Ishikawa (cell line): Measurements from ENCODE around the gene TEAD1.

Source experiments
- CEBPB ChIP-seq: IDR thresholded peaks from 2 replicates; pipeline ENCODE4 v1.6.1; 2012
- CREB1 ChIP-seq: IDR thresholded peaks from 2 replicates; pipeline ENCODE4 v1.6.1; 2012; ENCODE audit warnings: low read depth
- EP300 ChIP-seq: IDR thresholded peaks from 2 replicates; pipeline ENCODE4 v1.6.1; 2012; ENCODE audit warnings: borderline replicate concordance
- FOXM1 ChIP-seq: IDR thresholded peaks from 2 replicates; pipeline ENCODE4 v1.6.1; 2012; ENCODE audit warnings: low read depth, borderline replicate concordance
- MAX ChIP-seq: IDR thresholded peaks from 2 replicates; pipeline ENCODE4 v1.6.1; 2012
- NFIC ChIP-seq: IDR thresholded peaks from 2 replicates; pipeline ENCODE4 v1.6.1; 2012
- RAD21 ChIP-seq: IDR thresholded peaks from 2 replicates; pipeline ENCODE4 v1.6.1; 2012; ENCODE audit warnings: low read depth
- REST ChIP-seq: IDR thresholded peaks from 2 replicates; pipeline ENCODE4 v1.6.1; 2012; ENCODE audit warnings: low read depth, mild to moderate bottlenecking
- TAF1 ChIP-seq: IDR thresholded peaks from 2 replicates; pipeline ENCODE4 v1.6.1; 2012; ENCODE audit warnings: low read depth, mild to moderate bottlenecking
- TCF12 ChIP-seq: IDR thresholded peaks from 2 replicates; pipeline ENCODE4 v1.6.1; 2012; ENCODE audit warnings: low read depth
- TEAD4 ChIP-seq: IDR thresholded peaks from 2 replicates; pipeline ENCODE4 v1.6.1; 2012
- YY1 ChIP-seq: IDR thresholded peaks from 2 replicates; pipeline ENCODE4 v1.6.1; 2012; ENCODE audit warnings: low read depth

GRCh38 chr11:12901874-12902481 is 227.8 kb downstream of the TEAD1 start:
- TF ChIP-seq TEAD4 (no peak), NFIC (no peak), REST (no peak), CEBPB (no peak), MAX (no peak), EP300 (no peak), YY1 (no peak), RAD21 (no peak), FOXM1 (no peak), TAF1 (no peak), CREB1 (no peak), TCF12 (no peak)
